Loucy (cell line): ENCODE results near the gene SLC11A2.

Experiments
- EZH2phosphoT487 ChIP-seq: fragments of 200-600 bp; IDR thresholded peaks from 2 replicates; pipeline ENCODE4 v1.6.1; 2018; ENCODE audit warnings: antibody characterized with exemption, mild to moderate bottlenecking, moderate library complexity, borderline replicate concordance
- TF ChIP-seq, protein P1 (sequence below): fragments of 200-600 bp; sonication (generic); conservative IDR thresholded peaks from 2 replicates; pipeline ENCODE4 v1.5.1; 2014; ENCODE audit warnings: mild to moderate bottlenecking, antibody characterized with exemption, low read length

GRCh38 chr12:51017452-51017851, 8.7 kb downstream of the SLC11A2 start:
- TF ChIP-seq EZH2phosphoT487 = no peak
- TF ChIP-seq, protein P1, sequence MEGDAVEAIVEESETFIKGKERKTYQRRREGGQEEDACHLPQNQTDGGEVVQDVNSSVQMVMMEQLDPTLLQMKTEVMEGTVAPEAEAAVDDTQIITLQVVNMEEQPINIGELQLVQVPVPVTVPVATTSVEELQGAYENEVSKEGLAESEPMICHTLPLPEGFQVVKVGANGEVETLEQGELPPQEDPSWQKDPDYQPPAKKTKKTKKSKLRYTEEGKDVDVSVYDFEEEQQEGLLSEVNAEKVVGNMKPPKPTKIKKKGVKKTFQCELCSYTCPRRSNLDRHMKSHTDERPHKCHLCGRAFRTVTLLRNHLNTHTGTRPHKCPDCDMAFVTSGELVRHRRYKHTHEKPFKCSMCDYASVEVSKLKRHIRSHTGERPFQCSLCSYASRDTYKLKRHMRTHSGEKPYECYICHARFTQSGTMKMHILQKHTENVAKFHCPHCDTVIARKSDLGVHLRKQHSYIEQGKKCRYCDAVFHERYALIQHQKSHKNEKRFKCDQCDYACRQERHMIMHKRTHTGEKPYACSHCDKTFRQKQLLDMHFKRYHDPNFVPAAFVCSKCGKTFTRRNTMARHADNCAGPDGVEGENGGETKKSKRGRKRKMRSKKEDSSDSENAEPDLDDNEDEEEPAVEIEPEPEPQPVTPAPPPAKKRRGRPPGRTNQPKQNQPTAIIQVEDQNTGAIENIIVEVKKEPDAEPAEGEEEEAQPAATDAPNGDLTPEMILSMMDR = no peak
